ENCODE measurements around the gene S100PBP. TPM values are rescaled to one million over a fixed set of nuclear protein-coding genes. Genes with fewer than 3 reads are reported as not detected.

Gene S100PBP
- total and polyA plus RNA-seq, 9 of the 15 experiments (the other 6 are each of a cell fraction or from before 2014, with no cell fraction given) = 22.9 to 60.2 (median 32.9) TPM

DNA sequence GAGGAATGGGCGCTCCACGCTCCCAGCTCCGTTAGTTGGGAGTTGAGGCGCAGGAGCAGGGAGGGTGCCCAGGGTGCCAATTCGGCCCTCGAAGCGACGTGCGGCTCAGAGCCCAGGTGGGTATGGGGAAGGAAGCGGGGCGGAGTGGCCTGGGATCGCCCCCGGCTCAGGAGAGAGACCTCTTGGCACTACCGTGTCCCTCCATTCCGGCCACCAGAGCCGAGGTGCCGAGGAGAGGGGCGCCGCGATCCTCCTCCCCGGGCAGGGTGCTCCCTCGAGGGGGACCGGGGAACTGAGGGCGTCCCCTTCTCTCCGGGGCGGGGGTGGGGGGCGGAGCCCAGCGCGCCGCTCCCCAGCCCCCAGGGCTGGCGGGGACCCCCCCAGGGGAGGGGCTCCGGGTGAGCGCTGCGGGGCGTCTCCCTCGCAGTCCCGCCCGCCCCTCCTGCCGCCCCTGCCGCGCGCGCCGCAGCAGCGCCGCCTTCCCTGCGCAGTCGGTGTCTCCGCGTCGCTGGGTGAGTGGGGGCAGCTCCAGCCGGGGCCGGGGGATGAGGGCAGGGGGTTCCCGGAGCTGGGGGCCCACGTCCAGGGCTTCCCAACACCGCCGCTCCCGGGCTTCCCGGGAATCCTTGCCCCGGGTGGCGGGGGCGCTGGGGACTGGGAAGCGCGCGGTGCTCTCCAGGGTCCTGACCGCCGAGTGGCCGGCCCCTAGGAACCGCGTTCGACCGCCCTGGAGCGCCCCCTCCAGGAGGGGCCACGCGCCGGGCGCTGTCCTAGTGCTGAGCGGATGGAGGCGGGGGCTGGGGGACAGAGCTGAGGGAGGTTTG is 68.8 kb downstream of the S100PBP start, which contains the start of gene HPCA (continued):
- 0 out of 2 replicates have a peak, but pooled peaks have one; percentile 42 for TF ChIP-seq RBM14 (IDR thresholded peaks at IDR 0.05; ENCODE audit: borderline replicate concordance, insufficient read depth, low read depth, low read length)
- no peak for TF ChIP-seq BRD4 (IDR thresholded peaks at IDR 0.05)
- peak; percentile 56; the same call in 1 of the 2 replicates for TF ChIP-seq ZKSCAN1 (IDR thresholded peaks at IDR 0.05; ENCODE audit: low read depth, low read length)
- TF ChIP-seq, protein P1, sequence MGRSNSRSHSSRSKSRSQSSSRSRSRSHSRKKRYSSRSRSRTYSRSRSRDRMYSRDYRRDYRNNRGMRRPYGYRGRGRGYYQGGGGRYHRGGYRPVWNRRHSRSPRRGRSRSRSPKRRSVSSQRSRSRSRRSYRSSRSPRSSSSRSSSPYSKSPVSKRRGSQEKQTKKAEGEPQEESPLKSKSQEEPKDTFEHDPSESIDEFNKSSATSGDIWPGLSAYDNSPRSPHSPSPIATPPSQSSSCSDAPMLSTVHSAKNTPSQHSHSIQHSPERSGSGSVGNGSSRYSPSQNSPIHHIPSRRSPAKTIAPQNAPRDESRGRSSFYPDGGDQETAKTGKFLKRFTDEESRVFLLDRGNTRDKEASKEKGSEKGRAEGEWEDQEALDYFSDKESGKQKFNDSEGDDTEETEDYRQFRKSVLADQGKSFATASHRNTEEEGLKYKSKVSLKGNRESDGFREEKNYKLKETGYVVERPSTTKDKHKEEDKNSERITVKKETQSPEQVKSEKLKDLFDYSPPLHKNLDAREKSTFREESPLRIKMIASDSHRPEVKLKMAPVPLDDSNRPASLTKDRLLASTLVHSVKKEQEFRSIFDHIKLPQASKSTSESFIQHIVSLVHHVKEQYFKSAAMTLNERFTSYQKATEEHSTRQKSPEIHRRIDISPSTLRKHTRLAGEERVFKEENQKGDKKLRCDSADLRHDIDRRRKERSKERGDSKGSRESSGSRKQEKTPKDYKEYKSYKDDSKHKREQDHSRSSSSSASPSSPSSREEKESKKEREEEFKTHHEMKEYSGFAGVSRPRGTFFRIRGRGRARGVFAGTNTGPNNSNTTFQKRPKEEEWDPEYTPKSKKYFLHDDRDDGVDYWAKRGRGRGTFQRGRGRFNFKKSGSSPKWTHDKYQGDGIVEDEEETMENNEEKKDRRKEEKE (IDR thresholded peaks at IDR 0.05; ENCODE audit: borderline replicate concordance in 1 of 2, control insufficient read depth in 1 of 2, low read depth in 2 of 2, low read length in 1 of 2) = peak in 1 of 2 experiments; percentile 31; a peak in 1 of 4 replicates
- peak; percentile 90 for TF ChIP-seq MECOM (CRISPR knock-in tag; IDR thresholded peaks at IDR 0.05)
- no peak for TF ChIP-seq ZNF695 (CRISPR knock-in tag; IDR thresholded peaks at IDR 0.05)
- TF ChIP-seq ZNF263 (CRISPR knock-in tag; IDR thresholded peaks at IDR 0.05; ENCODE audit: borderline replicate concordance) = peak; percentile 92
- TF ChIP-seq SMARCA4 (IDR thresholded peaks at IDR 0.05) = no peak
- TF ChIP-seq, protein P2, sequence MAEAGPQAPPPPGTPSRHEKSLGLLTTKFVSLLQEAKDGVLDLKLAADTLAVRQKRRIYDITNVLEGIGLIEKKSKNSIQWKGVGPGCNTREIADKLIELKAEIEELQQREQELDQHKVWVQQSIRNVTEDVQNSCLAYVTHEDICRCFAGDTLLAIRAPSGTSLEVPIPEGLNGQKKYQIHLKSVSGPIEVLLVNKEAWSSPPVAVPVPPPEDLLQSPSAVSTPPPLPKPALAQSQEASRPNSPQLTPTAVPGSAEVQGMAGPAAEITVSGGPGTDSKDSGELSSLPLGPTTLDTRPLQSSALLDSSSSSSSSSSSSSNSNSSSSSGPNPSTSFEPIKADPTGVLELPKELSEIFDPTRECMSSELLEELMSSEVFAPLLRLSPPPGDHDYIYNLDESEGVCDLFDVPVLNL (CRISPR knock-in tag; IDR thresholded peaks at IDR 0.05; ENCODE audit: low read depth) = peak; percentile 94
- TF ChIP-seq ZNF146 (CRISPR knock-in tag; IDR thresholded peaks at IDR 0.05; ENCODE audit: unreplicated experiment) = peak; percentile 74
- peak; percentile 87; the same call in 1 of the 2 replicates for TF ChIP-seq ZNF583 (CRISPR knock-in tag; IDR thresholded peaks at IDR 0.05)
- TF ChIP-seq, protein P3, sequence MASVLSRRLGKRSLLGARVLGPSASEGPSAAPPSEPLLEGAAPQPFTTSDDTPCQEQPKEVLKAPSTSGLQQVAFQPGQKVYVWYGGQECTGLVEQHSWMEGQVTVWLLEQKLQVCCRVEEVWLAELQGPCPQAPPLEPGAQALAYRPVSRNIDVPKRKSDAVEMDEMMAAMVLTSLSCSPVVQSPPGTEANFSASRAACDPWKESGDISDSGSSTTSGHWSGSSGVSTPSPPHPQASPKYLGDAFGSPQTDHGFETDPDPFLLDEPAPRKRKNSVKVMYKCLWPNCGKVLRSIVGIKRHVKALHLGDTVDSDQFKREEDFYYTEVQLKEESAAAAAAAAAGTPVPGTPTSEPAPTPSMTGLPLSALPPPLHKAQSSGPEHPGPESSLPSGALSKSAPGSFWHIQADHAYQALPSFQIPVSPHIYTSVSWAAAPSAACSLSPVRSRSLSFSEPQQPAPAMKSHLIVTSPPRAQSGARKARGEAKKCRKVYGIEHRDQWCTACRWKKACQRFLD (CRISPR knock-in tag; IDR thresholded peaks at IDR 0.05) = peak; percentile 97
- no peak for TF ChIP-seq ZEB2 (IDR thresholded peaks at IDR 0.05)
- peak; percentile 87 to 98 for TF ChIP-seq TEAD1 (CRISPR knock-in tag; IDR thresholded peaks at IDR 0.05)
- TF ChIP-seq POLR2AphosphoS2 (IDR thresholded peaks at IDR 0.05; ENCODE audit: low read length) = no peak
- TF ChIP-seq ZNF124 (CRISPR knock-in tag; IDR thresholded peaks at IDR 0.05) = peak; percentile 96
- TF ChIP-seq, protein P4, sequence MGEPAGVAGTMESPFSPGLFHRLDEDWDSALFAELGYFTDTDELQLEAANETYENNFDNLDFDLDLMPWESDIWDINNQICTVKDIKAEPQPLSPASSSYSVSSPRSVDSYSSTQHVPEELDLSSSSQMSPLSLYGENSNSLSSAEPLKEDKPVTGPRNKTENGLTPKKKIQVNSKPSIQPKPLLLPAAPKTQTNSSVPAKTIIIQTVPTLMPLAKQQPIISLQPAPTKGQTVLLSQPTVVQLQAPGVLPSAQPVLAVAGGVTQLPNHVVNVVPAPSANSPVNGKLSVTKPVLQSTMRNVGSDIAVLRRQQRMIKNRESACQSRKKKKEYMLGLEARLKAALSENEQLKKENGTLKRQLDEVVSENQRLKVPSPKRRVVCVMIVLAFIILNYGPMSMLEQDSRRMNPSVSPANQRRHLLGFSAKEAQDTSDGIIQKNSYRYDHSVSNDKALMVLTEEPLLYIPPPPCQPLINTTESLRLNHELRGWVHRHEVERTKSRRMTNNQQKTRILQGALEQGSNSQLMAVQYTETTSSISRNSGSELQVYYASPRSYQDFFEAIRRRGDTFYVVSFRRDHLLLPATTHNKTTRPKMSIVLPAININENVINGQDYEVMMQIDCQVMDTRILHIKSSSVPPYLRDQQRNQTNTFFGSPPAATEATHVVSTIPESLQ (CRISPR knock-in tag; IDR thresholded peaks at IDR 0.05) = peak; percentile 100
- TF ChIP-seq ETV6 (IDR thresholded peaks at IDR 0.05; ENCODE audit: borderline replicate concordance in 1 of 2, low read depth in 2 of 2, low read length in 1 of 2) = no peak
- peak; percentile 97 for TF ChIP-seq ETV6 (CRISPR knock-in tag; IDR thresholded peaks at IDR 0.05; ENCODE audit: borderline replicate concordance)
- no peak for TF ChIP-seq U2AF1 (optimal IDR thresholded peaks at IDR 0.05; ENCODE audit: low read depth, low read length)

All from K562 (cell line).